Measurements from ENCODE around the gene ASPM. TPM values are rescaled to one million over a fixed set of nuclear protein-coding genes. Genes with fewer than 3 reads are reported as not detected.

Gene ASPM
- total RNA-seq, 1 donor = 5.1 TPM

GRCh38 chr1:197183195-197183748 is 36.8 kb upstream of the ASPM start:
- Histone ChIP-seq H4K20me1 (ENCODE audit: insufficient read depth, low read length) (no peaks in the 10 kb centered on the region), H3K79me2 (ENCODE audit: insufficient read depth, low read length) (peaks cover 33% of the 10 kb centered on the region), H3K27ac (ENCODE audit: low read depth, low read length) (no peak overlapping the region), H3K36me3 (ENCODE audit: insufficient read depth, low read length) (peaks cover 53% of the 10 kb centered on the region), H3K4me3 (ENCODE audit: insufficient read depth, low read length) (no peak overlapping the region), H3K4me1 (ENCODE audit: insufficient read depth, low read length) (peaks cover 17% of the 10 kb centered on the region), H3K4me2 (ENCODE audit: insufficient read depth, low read length) (no peak overlapping the region), H3K9me3 (ENCODE audit: low read depth, low read length) (no peaks in the 10 kb centered on the region), H2AFZ (ENCODE audit: low read length) (no peak overlapping the region), H3K27me3 (ENCODE audit: insufficient read depth, low read length) (no peaks in the 10 kb centered on the region)
- TF ChIP-seq CTCF (IDR thresholded peaks at IDR 0.05; ENCODE audit: extremely low read depth, low read depth, low read length) = no peak
- peak; percentile 37 for DNase-seq (ENCODE audit: insufficient read length, low spot score, missing footprints)

GRCh38 chr1:197182716-197183115 is 36.2 kb upstream of the ASPM start:
- H3K27me3 ChIP-seq (ENCODE audit: insufficient read depth, low read length) = no peaks in the 10 kb centered on the region
- peaks cover 31% of the 10 kb centered on the region for H3K79me2 ChIP-seq (ENCODE audit: insufficient read depth, low read length)
- TF ChIP-seq CTCF (IDR thresholded peaks at IDR 0.05; ENCODE audit: extremely low read depth, low read depth, low read length) = no peak
- DNase-seq (ENCODE audit: insufficient read length, low spot score, missing footprints) = no peak
- H3K36me3 ChIP-seq (ENCODE audit: insufficient read depth, low read length) = peaks cover 48% of the 10 kb centered on the region
- peaks cover 17% of the 10 kb centered on the region for H3K4me1 ChIP-seq (ENCODE audit: insufficient read depth, low read length)
- H3K4me2 ChIP-seq (ENCODE audit: insufficient read depth, low read length) = no peak overlapping the region
- H3K27ac ChIP-seq (ENCODE audit: low read depth, low read length) = no peak overlapping the region
- no peak overlapping the region for H3K4me3 ChIP-seq (ENCODE audit: insufficient read depth, low read length)
- H4K20me1 ChIP-seq (ENCODE audit: insufficient read depth, low read length) = no peaks in the 10 kb centered on the region
- no peak overlapping the region for H2AFZ ChIP-seq (ENCODE audit: low read length)
- no peaks in the 10 kb centered on the region for H3K9me3 ChIP-seq (ENCODE audit: low read depth, low read length)

- no peak overlapping the region for H2AFZ ChIP-seq (ENCODE audit: low read length)
- peaks cover 44% of the 10 kb centered on the region for H3K36me3 ChIP-seq (ENCODE audit: insufficient read depth, low read length)
- TF ChIP-seq CTCF (IDR thresholded peaks at IDR 0.05; ENCODE audit: extremely low read depth, low read depth, low read length) = no peak
- DNase-seq (ENCODE audit: insufficient read length, low spot score, missing footprints) = no peak
- H3K27ac ChIP-seq (ENCODE audit: low read depth, low read length) = no peak overlapping the region
- no peaks in the 10 kb centered on the region for H4K20me1 ChIP-seq (ENCODE audit: insufficient read depth, low read length)
- peaks cover 27% of the 10 kb centered on the region for H3K79me2 ChIP-seq (ENCODE audit: insufficient read depth, low read length)
- H3K27me3 ChIP-seq (ENCODE audit: insufficient read depth, low read length) = no peaks in the 10 kb centered on the region
- H3K4me1 ChIP-seq (ENCODE audit: insufficient read depth, low read length) = peaks cover 21% of the 10 kb centered on the region
- no peak overlapping the region for H3K4me3 ChIP-seq (ENCODE audit: insufficient read depth, low read length)
- no peak overlapping the region for H3K4me2 ChIP-seq (ENCODE audit: insufficient read depth, low read length)
- no peaks in the 10 kb centered on the region for H3K9me3 ChIP-seq (ENCODE audit: low read depth, low read length)
Measured at GRCh38 chr1:197181982-197182381, 35.5 kb upstream of the ASPM start.

GRCh38 chr1:197180252-197180878 is 33.9 kb upstream of the ASPM start:
- Histone ChIP-seq H3K9me3 (ENCODE audit: low read depth, low read length) (no peaks in the 10 kb centered on the region), H4K20me1 (ENCODE audit: insufficient read depth, low read length) (no peaks in the 10 kb centered on the region), H3K27ac (ENCODE audit: low read depth, low read length) (peak overlapping the region; percentile 65), H3K79me2 (ENCODE audit: insufficient read depth, low read length) (peaks cover 16% of the 10 kb centered on the region), H3K4me1 (ENCODE audit: insufficient read depth, low read length) (peaks cover 26% of the 10 kb centered on the region), H3K4me2 (ENCODE audit: insufficient read depth, low read length) (no peak overlapping the region), H3K4me3 (ENCODE audit: insufficient read depth, low read length) (no peak overlapping the region), H2AFZ (ENCODE audit: low read length) (no peak overlapping the region), H3K36me3 (ENCODE audit: insufficient read depth, low read length) (peaks cover 29% of the 10 kb centered on the region), H3K27me3 (ENCODE audit: insufficient read depth, low read length) (no peaks in the 10 kb centered on the region)
- peak; percentile 66 for TF ChIP-seq CTCF (IDR thresholded peaks at IDR 0.05; ENCODE audit: extremely low read depth, low read depth, low read length)
- no peak for DNase-seq (ENCODE audit: insufficient read length, low spot score, missing footprints)

Data from osteoblast (primary cell).